ENCODE results near the gene TBX6.

GRCh38 chr16:30096862-30097563 lies 5.3 kb upstream of the TBX6 start:
- TF ChIP-seq CTCF (IDR thresholded peaks at IDR 0.05) = no peak
- TF ChIP-seq POLR2AphosphoS5 (IDR thresholded peaks at IDR 0.05; ENCODE audit: low read depth, low read length) = no peak
- TF ChIP-seq, protein P1, sequence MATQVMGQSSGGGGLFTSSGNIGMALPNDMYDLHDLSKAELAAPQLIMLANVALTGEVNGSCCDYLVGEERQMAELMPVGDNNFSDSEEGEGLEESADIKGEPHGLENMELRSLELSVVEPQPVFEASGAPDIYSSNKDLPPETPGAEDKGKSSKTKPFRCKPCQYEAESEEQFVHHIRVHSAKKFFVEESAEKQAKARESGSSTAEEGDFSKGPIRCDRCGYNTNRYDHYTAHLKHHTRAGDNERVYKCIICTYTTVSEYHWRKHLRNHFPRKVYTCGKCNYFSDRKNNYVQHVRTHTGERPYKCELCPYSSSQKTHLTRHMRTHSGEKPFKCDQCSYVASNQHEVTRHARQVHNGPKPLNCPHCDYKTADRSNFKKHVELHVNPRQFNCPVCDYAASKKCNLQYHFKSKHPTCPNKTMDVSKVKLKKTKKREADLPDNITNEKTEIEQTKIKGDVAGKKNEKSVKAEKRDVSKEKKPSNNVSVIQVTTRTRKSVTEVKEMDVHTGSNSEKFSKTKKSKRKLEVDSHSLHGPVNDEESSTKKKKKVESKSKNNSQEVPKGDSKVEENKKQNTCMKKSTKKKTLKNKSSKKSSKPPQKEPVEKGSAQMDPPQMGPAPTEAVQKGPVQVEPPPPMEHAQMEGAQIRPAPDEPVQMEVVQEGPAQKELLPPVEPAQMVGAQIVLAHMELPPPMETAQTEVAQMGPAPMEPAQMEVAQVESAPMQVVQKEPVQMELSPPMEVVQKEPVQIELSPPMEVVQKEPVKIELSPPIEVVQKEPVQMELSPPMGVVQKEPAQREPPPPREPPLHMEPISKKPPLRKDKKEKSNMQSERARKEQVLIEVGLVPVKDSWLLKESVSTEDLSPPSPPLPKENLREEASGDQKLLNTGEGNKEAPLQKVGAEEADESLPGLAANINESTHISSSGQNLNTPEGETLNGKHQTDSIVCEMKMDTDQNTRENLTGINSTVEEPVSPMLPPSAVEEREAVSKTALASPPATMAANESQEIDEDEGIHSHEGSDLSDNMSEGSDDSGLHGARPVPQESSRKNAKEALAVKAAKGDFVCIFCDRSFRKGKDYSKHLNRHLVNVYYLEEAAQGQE (IDR thresholded peaks at IDR 0.05; ENCODE audit: insufficient read depth in 1 of 2, low read depth in 2 of 2, low read length in 1 of 2) = no peak
- TF ChIP-seq SIN3A (IDR thresholded peaks at IDR 0.05; ENCODE audit: borderline replicate concordance, insufficient read depth, low read depth, low read length) = no peak
